Measurements from ENCODE around the gene PTPN12.

The PTPN12 gene

GRCh38 chr7:77667459-77668086 lies 130.5 kb downstream of the PTPN12 start:
- DNase-seq = peak in 1 of 2 experiments; percentile 1

GRCh38 chr7:77674878-77675277 lies 137.8 kb downstream of the PTPN12 start:
- no peak for DNase-seq

- no peak for DNase-seq
These were observed 142.5 kb downstream of the PTPN12 start for GRCh38 chr7:77679608-77680007.

GRCh38 chr7:77680266-77680665 lies 143.2 kb downstream of the PTPN12 start:
- no peak for DNase-seq

GRCh38 chr7:77684030-77684429 lies 146.9 kb downstream of the PTPN12 start:
- DNase-seq = no peak

- DNase-seq = no peak
These were observed 148.1 kb downstream of the PTPN12 start for GRCh38 chr7:77685233-77685632.

GRCh38 chr7:77687100-77687746 lies 150.1 kb downstream of the PTPN12 start:
- DNase-seq = no peak

GRCh38 chr7:77687747-77688144 lies 150.7 kb downstream of the PTPN12 start:
- DNase-seq = no peak
